ENCODE data around the gene PPT1.

GRCh38 chr1:40029608-40030007, 67.4 kb downstream of the PPT1 start:
- no peak for TF ChIP-seq CTCF (IDR thresholded peaks at IDR 0.05; ENCODE audit: poor library complexity)
- no peak for TF ChIP-seq EZH2 (IDR thresholded peaks at IDR 0.05; ENCODE audit: borderline replicate concordance)
- TF ChIP-seq EZH2phosphoT487 (IDR thresholded peaks at IDR 0.05; ENCODE audit: low read depth, severe bottlenecking, unreplicated experiment) = no peak
